GM12874 (cell line): ENCODE data around the gene POPDC2.

Experiments used
- CTCF ChIP-seq: IDR thresholded peaks from 2 replicates; pipeline ENCODE4 v1.5.1; 2011; ENCODE audit warnings: low read depth, mild to moderate bottlenecking, control low read depth, low read length, moderate library complexity; ENCODE audit not compliant: insufficient read depth

POPDC2 gene

GRCh38 chr3:119664850-119665379, 4.5 kb upstream of the POPDC2 start:
- TF ChIP-seq CTCF = no peak

GRCh38 chr3:119664370-119664769, 4.0 kb upstream of the POPDC2 start:
- TF ChIP-seq CTCF = no peak

- no peak for TF ChIP-seq CTCF
Measured at GRCh38 chr3:119663885-119664284, 3.5 kb upstream of the POPDC2 start.

- TF ChIP-seq CTCF = no peak
Measured at GRCh38 chr3:119662604-119663373, 2.4 kb upstream of the POPDC2 start.

GRCh38 chr3:119659606-119660291, 640 bp downstream of the POPDC2 start:
- no peak for TF ChIP-seq CTCF

- no peak for TF ChIP-seq CTCF
Measured at GRCh38 chr3:119658994-119659393, 1.4 kb downstream of the POPDC2 start.

- no peak for TF ChIP-seq CTCF
Measured at GRCh38 chr3:119657887-119658702, 2.3 kb downstream of the POPDC2 start.
